ENCODE data around the gene C9orf50.

Gene C9orf50

DNA sequence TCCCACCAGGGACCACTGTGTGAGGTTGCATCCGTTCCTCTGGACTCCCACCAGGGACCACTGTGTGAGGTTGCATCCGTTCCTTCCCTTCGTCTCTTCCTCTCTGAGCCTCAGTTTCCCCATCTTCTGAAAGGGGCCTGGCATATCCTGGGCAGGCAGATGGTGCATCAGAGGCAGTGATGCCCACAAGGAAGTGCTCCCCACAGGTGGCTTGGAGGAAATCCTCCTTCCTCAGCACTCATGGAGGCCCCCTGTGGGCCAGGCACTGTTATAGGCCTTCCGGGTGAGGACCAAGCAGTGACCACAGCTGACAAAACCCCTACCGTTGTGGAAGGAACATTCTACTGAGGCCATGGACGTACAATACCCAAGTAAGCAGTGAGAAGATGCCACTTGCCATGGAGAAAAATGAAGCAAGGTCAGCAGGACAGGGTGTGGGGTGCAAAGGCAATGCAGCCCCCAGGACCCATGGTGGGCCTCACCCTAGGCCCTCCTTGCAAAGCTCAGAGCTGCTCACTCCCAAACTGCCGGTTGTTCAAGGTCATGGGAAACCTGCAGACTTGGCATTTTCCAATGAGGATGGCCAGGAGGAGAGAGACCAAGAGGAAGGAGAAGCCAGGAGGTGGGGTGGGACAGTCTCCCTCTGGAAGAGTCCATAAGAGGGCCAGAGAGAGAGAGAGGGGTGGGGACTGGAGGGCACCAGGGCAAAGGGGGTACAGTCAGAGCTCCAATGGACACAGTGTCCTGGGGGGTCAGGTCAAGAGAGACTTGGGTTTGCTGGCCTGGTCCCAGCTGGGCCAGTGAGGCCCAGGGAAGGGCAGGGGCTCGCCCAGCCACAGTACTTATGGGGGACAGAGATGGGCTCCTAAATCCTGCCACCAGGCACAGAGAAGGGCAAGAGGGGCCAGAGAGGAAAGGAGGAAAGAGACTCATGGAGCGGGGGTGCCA lies 51.1 kb downstream of the C9orf50 start:
- DNase-seq (ENCODE audit: low spot score), result peak; percentile 57

GRCh38 chr9:129568560-129569501 lies 52.1 kb downstream of the C9orf50 start:
- no peak for DNase-seq (ENCODE audit: low spot score)

- DNase-seq (ENCODE audit: low spot score), result peak; percentile 73
Observed at GRCh38 chr9:129567842-129568559, 52.9 kb downstream of the C9orf50 start.

GRCh38 chr9:129567329-129567728 lies 53.6 kb downstream of the C9orf50 start:
- DNase-seq (ENCODE audit: low spot score), result no peak

DNA sequence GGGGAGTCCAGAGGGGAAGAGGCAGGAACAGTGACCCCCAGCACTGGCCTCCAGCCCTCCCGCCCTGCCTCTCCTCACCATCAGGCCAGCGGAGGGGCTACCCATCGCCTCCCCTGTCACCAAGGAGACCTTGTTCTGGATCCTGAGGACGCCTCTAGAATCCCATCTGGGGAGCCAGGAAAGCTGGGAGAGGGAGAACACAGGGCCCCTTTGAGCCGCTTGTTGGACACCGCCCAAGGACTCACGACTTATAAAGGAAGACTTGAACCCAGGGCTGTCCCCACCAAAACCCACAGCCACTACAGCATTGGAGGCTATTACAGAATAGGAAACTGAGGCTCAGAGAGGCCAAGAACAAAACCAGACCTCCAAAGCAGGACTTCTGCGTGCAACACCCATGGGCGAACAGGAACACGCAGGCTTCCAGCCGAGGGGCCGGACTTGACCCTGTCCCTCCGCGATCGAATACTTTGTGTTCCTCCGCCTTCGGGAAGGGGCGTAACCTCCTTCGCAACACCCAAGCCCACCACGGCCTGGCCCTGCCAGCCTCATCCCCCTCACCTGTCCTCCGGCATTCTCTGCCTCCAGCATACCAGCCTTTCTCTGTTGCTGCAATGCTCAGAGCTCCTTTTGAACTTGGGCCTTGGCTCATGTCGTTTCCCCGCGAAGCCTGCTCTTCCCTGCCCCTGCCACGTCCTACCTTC lies 54.2 kb downstream of the C9orf50 start:
- DNase-seq (ENCODE audit: low spot score), result no peak

DNA sequence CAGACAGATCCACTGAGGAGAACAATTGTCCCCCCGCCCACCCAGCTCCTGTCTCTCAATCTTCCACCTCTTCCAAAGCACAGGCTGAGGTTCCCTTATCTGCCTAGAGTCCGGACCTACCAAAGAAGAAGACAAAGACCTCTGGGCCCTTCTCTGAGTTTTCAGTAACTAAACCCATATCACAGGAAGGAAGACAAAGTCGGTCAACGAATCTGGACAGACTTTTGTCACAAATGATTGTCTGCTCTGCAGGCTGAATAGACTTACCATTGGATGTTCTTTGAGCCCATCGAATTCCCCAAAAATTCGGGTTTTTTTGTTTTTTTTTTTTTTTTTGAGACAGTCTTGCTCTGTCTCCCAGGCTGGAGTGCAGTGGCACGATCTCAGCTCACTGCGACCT lies 58.0 kb downstream of the C9orf50 start:
- no peak for DNase-seq (ENCODE audit: low spot score)

DNA sequence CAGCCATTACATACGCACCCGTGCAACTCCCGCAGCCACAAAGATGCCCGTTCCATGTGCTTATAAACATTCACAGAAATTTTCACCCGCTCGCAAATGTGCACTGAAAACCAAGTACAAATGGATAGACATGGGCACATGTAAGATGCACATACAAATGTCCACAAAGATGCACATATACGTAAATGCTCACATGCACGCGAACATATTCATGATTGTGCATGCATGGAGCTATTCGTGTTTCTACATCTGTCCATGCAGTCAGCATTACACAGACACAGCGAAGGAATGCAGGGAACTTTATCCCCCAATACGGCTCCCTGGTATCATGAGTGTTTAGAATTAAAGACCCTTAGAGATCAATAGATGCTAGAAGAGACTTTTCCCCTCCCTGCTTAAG lies 58.4 kb downstream of the C9orf50 start:
- DNase-seq (ENCODE audit: low spot score), result no peak

All from kidney tubule cell (primary cell).